GM12878 (cell line): ENCODE results near the gene HAO2. TPM values are rescaled to one million over a fixed set of nuclear protein-coding genes. Genes with fewer than 3 reads are reported as not detected.

ENCODE experiments used
- ATAC-seq: fragments of 200-7000 bp; cut with Tn5 transposase; 3 replicates; pipeline ENCODE4 v1.9.1; 2020; ENCODE audit warnings: mild to moderate bottlenecking, moderate library complexity
- BruUV-seq: library from RNA; stranded (reverse); fragments of 400-500 nt; replicated peaks from 2 replicates; lab custom pipeline; 2021; lab: Mats Ljungman, UMichigan
- CTCF ChIA-PET: fragments of 300-600 bp; sonication (Branson Sonifier 250); formaldehyde crosslinking; extraction: SDS; loops from one replicate; lab custom pipeline; 2021; ENCODE audit warnings: inconsistent platforms; lab: Yijun Ruan, JAX
- POLR2A ChIA-PET: fragments of 350-600 bp; formaldehyde crosslinking; extraction: SDS; loops from one replicate; lab custom pipeline; 2021; ENCODE audit warnings: inconsistent platforms; lab: Charles Lee
- RAD21 ChIA-PET: fragments of 300-600 bp; sonication (Branson Sonifier 250); formaldehyde crosslinking; loops from one replicate; lab custom pipeline; 2023; ENCODE audit warnings: antibody characterized with exemption; ENCODE audit not compliant: unreplicated experiment; lab: Charles Lee
- SMC1A ChIA-PET: fragments of 300-600 bp; sonication (Branson Sonifier 250); formaldehyde crosslinking; loops from one replicate; lab custom pipeline; 2023; ENCODE audit not compliant: unreplicated experiment, uncharacterized antibody; lab: Charles Lee
- DNase-seq: peaks from one replicate; pipeline ENCODE4 v3.0.0-alpha.2; 2011; ENCODE audit warnings: low read depth, low spot score
- FAIRE-seq: peaks from 3 replicates; lab custom pipeline; 2011; peaks lifted over from hg19 to GRCh38; lab: Jason Lieb, UNC
- H2AFZ ChIP-seq: 2 replicates; pipeline ENCODE4 v1.6.0; 2011; ENCODE audit warnings: low read depth, low read length, control low read depth; ENCODE audit not compliant: control insufficient read depth
- H3K27ac ChIP-seq: 2 replicates; pipeline ENCODE4 v1.5.1; 2011; ENCODE audit warnings: control low read depth; ENCODE audit not compliant: control insufficient read depth, insufficient read depth
- H3K27me3 ChIP-seq, 2 experiments: replicated peaks in 1 of 2; 2 replicates each; pipeline versions ENCODE4 v1.6.0 to v1.6.1; 2011; ENCODE audit warnings: low read length in 1 of 2; ENCODE audit not compliant: control insufficient read depth in 2 of 2, insufficient read depth in 2 of 2
- H3K36me3 ChIP-seq, 2 experiments: 2 replicates each; pipeline ENCODE4 v1.5.1; 2011; ENCODE audit warnings: low read length in 1 of 2; ENCODE audit not compliant: control insufficient read depth in 2 of 2, insufficient read depth in 2 of 2
- H3K4me1 ChIP-seq: 2 replicates; pipeline ENCODE4 v1.6.1; 2011; ENCODE audit warnings: mild to moderate bottlenecking, low read length, moderate library complexity, mixed read lengths; ENCODE audit not compliant: control insufficient read depth, insufficient read depth
- H3K4me2 ChIP-seq: 2 replicates; pipeline ENCODE4 v1.6.0; 2011; ENCODE audit warnings: control low read depth; ENCODE audit not compliant: control insufficient read depth, insufficient read depth
- H3K4me3 ChIP-seq: fragments of 200-600 bp; sonication (generic); 2 replicates; pipeline ENCODE4 v1.5.1; 2016
- H3K79me2 ChIP-seq: 2 replicates; pipeline ENCODE4 v1.6.0; 2011; ENCODE audit warnings: low read length; ENCODE audit not compliant: control insufficient read depth, insufficient read depth
- H3K9ac ChIP-seq: 2 replicates; pipeline ENCODE4 v1.8.0; 2011; ENCODE audit warnings: low read length, control low read depth, mixed read lengths; ENCODE audit not compliant: control insufficient read depth, insufficient read depth
- H3K9me3 ChIP-seq: replicated peaks from 3 replicates; pipeline ENCODE4 v1.5.1; 2011; ENCODE audit warnings: mild to moderate bottlenecking, low read length; ENCODE audit not compliant: control insufficient read depth, insufficient read depth
- H4K20me1 ChIP-seq: 2 replicates; pipeline ENCODE4 v1.6.0; 2011; ENCODE audit not compliant: control insufficient read depth, insufficient read depth
- ATF3 ChIP-seq: IDR thresholded peaks from 2 replicates; pipeline ENCODE4 v1.6.1; 2011; ENCODE audit warnings: low read depth, mild to moderate bottlenecking, low read length, moderate library complexity, borderline replicate concordance; ENCODE audit errors: extremely low read depth
- BACH1 ChIP-seq: fragments of 450-650 bp; IDR thresholded peaks from 2 replicates; pipeline ENCODE4 v1.6.1; 2017; ENCODE audit warnings: mild to moderate bottlenecking, borderline replicate concordance
- BMI1 ChIP-seq: fragments of 450-650 bp; IDR thresholded peaks from 2 replicates; pipeline ENCODE4 v1.6.1; 2016; ENCODE audit warnings: mild to moderate bottlenecking, moderate library complexity, borderline replicate concordance
- CREM ChIP-seq: IDR thresholded peaks from 2 replicates; pipeline ENCODE4 v1.6.1; 2014; ENCODE audit warnings: antibody characterized with exemption, low read depth
- CUX1 ChIP-seq: IDR thresholded peaks from 2 replicates; pipeline ENCODE4 v1.6.1; 2012; ENCODE audit warnings: improper control_type of control experiment, low read depth, low read length; ENCODE audit not compliant: insufficient replicate concordance
- JUNB ChIP-seq: IDR thresholded peaks from 2 replicates; pipeline ENCODE4 v1.6.1; 2016; ENCODE audit warnings: antibody characterized with exemption, mild to moderate bottlenecking
- LARP7 ChIP-seq: fragments of 450-650 bp; IDR thresholded peaks from 2 replicates; pipeline ENCODE4 v1.6.1; 2017; ENCODE audit warnings: mild to moderate bottlenecking
- NFYB ChIP-seq: IDR thresholded peaks from 2 replicates; pipeline ENCODE4 v1.6.1; 2011; ENCODE audit warnings: low read depth, mild to moderate bottlenecking, low read length, improper control_type of control experiment, moderate library complexity; ENCODE audit not compliant: insufficient read depth
- NR2F1 ChIP-seq: fragments of 450-650 bp; conservative IDR thresholded peaks from 2 replicates; pipeline ENCODE4 v1.6.1; 2017; ENCODE audit warnings: mild to moderate bottlenecking
- PAX5 ChIP-seq: IDR thresholded peaks from 2 replicates; pipeline ENCODE4 v1.6.1; 2011; ENCODE audit warnings: low read depth, low read length, borderline replicate concordance
- SMAD5 ChIP-seq: IDR thresholded peaks from 2 replicates; pipeline ENCODE4 v1.6.1; 2016; ENCODE audit warnings: antibody characterized with exemption, low read depth
- SP1 ChIP-seq: IDR thresholded peaks from one replicate; pipeline ENCODE4 v1.6.1; 2011; ENCODE audit warnings: low read depth, low read length
- WGBS: methylation state at CpG from one replicate; pipeline ENCODE4 v1.1.6; 2016; ENCODE audit warnings: low lambda C conversion rate; ENCODE audit not compliant: insufficient replicate concordance, insufficient coverage; ENCODE audit errors: missing lambda C conversion rate; 5-methylcytosine and 5-hydroxymethylcytosine counted together
- in situ Hi-C: fragments of 300-500 bp; cut with MboI; formaldehyde crosslinking; loops from 9 replicates; pipeline ENCODE4 v1.14.3; 2018; ENCODE audit warnings: mixed read lengths
- intact Hi-C: fragments of 100-400 bp; cut with micrococcal nuclease; formaldehyde crosslinking; loops from one replicate; pipeline ENCODE4 v1.14.2; 2022; ENCODE audit not compliant: unreplicated experiment
- polyA plus RNA-seq, 11 experiments: library from polyadenylated mRNA; depleted of rRNA in 4 of 11; unstranded in 6 of 11; stranded (reverse) in 5 of 11; fragments of >200 nt; fragmentation: Nextera tagmentation in 4 of 11; fragmentation: Illumina TruSeq in 1 of 11; extraction: Ambion mirVana in 4 of 11; extraction: Trizol in 1 of 11; gene quantifications; 1 replicate in 1 of 11; 2 replicates in 10 of 11; pipeline versions ENCODE4 v1.2.1 to v1.2.3, GENCODE V29; 2011 to 2016; ENCODE audit warnings: inconsistent platforms in 2 of 11, missing spikeins in 2 of 11, low read depth in 1 of 11
- total RNA-seq, 4 experiments: library from RNA; depleted of rRNA in 3 of 4; stranded (reverse); fragments of >200 nt in 3 of 4; fragmentation: Illumina TruSeq in 1 of 4; extraction: Trizol in 1 of 4; gene quantifications; 2 replicates each; pipeline versions ENCODE4 v1.2.1 to v1.2.3, GENCODE V29; 2013 to 2021
- TF ChIP-seq, protein P1 (sequence below): fragments of 450-650 bp; conservative IDR thresholded peaks from 2 replicates; pipeline ENCODE4 v1.6.1; 2017; ENCODE audit warnings: mild to moderate bottlenecking, moderate library complexity

Gene HAO2
- total and polyA plus RNA-seq, 10 of the 15 experiments (the other 5 are each of a cell fraction or from before 2014, with no cell fraction given) = not detected

GRCh38 chr1:119353836-119354235 lies 14.7 kb upstream of the HAO2 start (continued):
- TF ChIP-seq JUNB (no peak), BACH1 (no peak)

GRCh38 chr1:119358636-119359035 lies 9.9 kb upstream of the HAO2 start:
- no peaks in the 10 kb centered on the region for H3K79me2 ChIP-seq
- ChIA-PET POLR2A (interaction anchor here (0.6 to 1.2 kb wide), 2 partner anchors 9 to 16 kb away, joined by 3 read pairs; no protein-coding TSS in a partner anchor), CTCF (interaction anchor here (1.4 to 2.2 kb wide), 8 partner anchors 8 to 83 kb away, joined by 3 to 9 read pairs (median 6); no protein-coding TSS in a partner anchor), RAD21 (interaction anchor here (1.1 to 1.5 kb wide), 3 partner anchors 8 to 84 kb away, joined by 3 to 7 read pairs (median 3); no protein-coding TSS in a partner anchor), SMC1A (interaction anchor here (1.0 to 2.6 kb wide), 11 partner anchors 8 to 73 kb away, joined by 3 to 13 read pairs (median 5); no protein-coding TSS in a partner anchor)
- TF ChIP-seq, protein P1, sequence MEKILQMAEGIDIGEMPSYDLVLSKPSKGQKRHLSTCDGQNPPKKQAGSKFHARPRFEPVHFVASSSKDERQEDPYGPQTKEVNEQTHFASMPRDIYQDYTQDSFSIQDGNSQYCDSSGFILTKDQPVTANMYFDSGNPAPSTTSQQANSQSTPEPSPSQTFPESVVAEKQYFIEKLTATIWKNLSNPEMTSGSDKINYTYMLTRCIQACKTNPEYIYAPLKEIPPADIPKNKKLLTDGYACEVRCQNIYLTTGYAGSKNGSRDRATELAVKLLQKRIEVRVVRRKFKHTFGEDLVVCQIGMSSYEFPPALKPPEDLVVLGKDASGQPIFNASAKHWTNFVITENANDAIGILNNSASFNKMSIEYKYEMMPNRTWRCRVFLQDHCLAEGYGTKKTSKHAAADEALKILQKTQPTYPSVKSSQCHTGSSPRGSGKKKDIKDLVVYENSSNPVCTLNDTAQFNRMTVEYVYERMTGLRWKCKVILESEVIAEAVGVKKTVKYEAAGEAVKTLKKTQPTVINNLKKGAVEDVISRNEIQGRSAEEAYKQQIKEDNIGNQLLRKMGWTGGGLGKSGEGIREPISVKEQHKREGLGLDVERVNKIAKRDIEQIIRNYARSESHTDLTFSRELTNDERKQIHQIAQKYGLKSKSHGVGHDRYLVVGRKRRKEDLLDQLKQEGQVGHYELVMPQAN = no peak
- TF ChIP-seq NR2F1 (no peak), SMAD5 (no peak), LARP7 (no peak), PAX5 (no peak), CREM (no peak), NFYB (no peak), BMI1 (no peak), CUX1 (no peak), ATF3 (no peak), SP1 (no peak)
- H3K4me3 ChIP-seq = no peak overlapping the region
- no peaks in the 10 kb centered on the region; the same call in 2 of the 3 replicates for H3K9me3 ChIP-seq
- no peak for ATAC-seq
- no peaks in the 10 kb centered on the region for H3K36me3 ChIP-seq
- 56% methylated on average over 4 of the region's 4 CpGs for WGBS
- BruUV-seq = no TSS peak
- no peaks in the 10 kb centered on the region for H3K27me3 ChIP-seq
- intact Hi-C loops (no loop called here), in situ Hi-C loops (loop anchor here (5.0 kb wide), 1 partner anchor 49 kb away; no protein-coding TSS in a partner anchor)
- no peak overlapping the region for H3K9ac ChIP-seq
- no peak overlapping the region for H3K4me2 ChIP-seq
- FAIRE-seq = no peak
- H4K20me1 ChIP-seq = no peaks in the 10 kb centered on the region
- peaks cover 7% of the 10 kb centered on the region; the same call in 1 of the 2 replicates for H3K4me1 ChIP-seq
- no peak overlapping the region for H2AFZ ChIP-seq
- H3K27ac ChIP-seq = no peak overlapping the region
- DNase-seq = no peak
